Transverse colon (tissue), 4 donors: Measurements from ENCODE around the gene PRPF40A. TPM values are rescaled to one million over a fixed set of nuclear protein-coding genes. Genes with fewer than 3 reads are reported as not detected.

ENCODE experiments used
- DNase-seq: peaks from one replicate; pipeline ENCODE4 v3.0.0-alpha.2; 2019
- H3K27ac ChIP-seq, 4 donors: fragments of 200-600 bp; sonication (generic); 2 replicates each; pipeline ENCODE4 v1.5.1; 2016 to 2018; ENCODE audit warnings: inconsistent platforms in 4 of 4
- H3K27me3 ChIP-seq: fragments of 200-600 bp; sonication (generic); 2 replicates; pipeline ENCODE4 v1.5.1; 2017; ENCODE audit warnings: inconsistent platforms
- H3K36me3 ChIP-seq, 4 donors: fragments of 200-600 bp; sonication (generic); 2 replicates each; pipeline ENCODE4 v1.5.1; 2017 to 2019; ENCODE audit warnings: inconsistent platforms in 4 of 4
- H3K4me1 ChIP-seq, 4 donors: fragments of 200-600 bp; sonication (generic); 2 replicates each; pipeline ENCODE4 v1.5.1; 2017 to 2020; ENCODE audit warnings: inconsistent platforms in 4 of 4
- H3K4me3 ChIP-seq, 4 donors: fragments of 200-600 bp; sonication (generic); 1 replicate in 1 of 4; 2 replicates in 3 of 4; pipeline versions ENCODE4 v1.5.1 to v1.6.1; 2017 to 2019; ENCODE audit warnings: inconsistent platforms in 4 of 4
- H3K9me3 ChIP-seq, 2 donors: fragments of 200-600 bp; sonication (generic); 2 replicates each; pipeline ENCODE4 v1.5.1; 2017 to 2019; ENCODE audit warnings: inconsistent platforms in 2 of 2
- CTCF ChIP-seq, 5 experiments: fragments of 200-600 bp in 3 of 5; fragments of 450-650 bp in 2 of 5; sonication (generic) in 3 of 5; IDR thresholded peaks; 1 replicate in 2 of 5; 2 replicates in 3 of 5; pipeline ENCODE4 v1.5.1; 2016 to 2017; ENCODE audit warnings: antibody characterized with exemption in 5 of 5, inconsistent platforms in 3 of 5, mild to moderate bottlenecking in 2 of 5, moderate library complexity in 1 of 5
- EP300 ChIP-seq: sonication (generic); formaldehyde crosslinking; IDR thresholded peaks from one replicate; pipeline ENCODE4 v1.6.1; 2017; ENCODE audit warnings: antibody characterized with exemption, low read depth
- POLR2A ChIP-seq: fragments of 450-650 bp; IDR thresholded peaks from one replicate; pipeline ENCODE4 v1.6.1; 2016; ENCODE audit warnings: antibody characterized with exemption, mild to moderate bottlenecking, moderate library complexity
- POLR2AphosphoS5 ChIP-seq, 3 donors: sonication (generic); formaldehyde crosslinking; IDR thresholded peaks; one replicate each; pipeline ENCODE4 v1.6.1; 2016; ENCODE audit warnings: antibody characterized with exemption in 3 of 3
- WGBS, 2 donors: methylation state at CpG; one replicate each; pipeline ENCODE4 v1.1.5; 2018; ENCODE audit warnings: low coverage in 1 of 2; 5-methylcytosine and 5-hydroxymethylcytosine counted together
- in situ Hi-C, 4 donors: fragments of 200-750 bp; cut with MboI; loops; one replicate each; pipeline versions ENCODE4 v1.15.0 to v1.15.1; 2017; ENCODE audit warnings: low sequenced_read_pairs in 3 of 4, low pct_ligation_motif_present in 1 of 4, low pct_unique_long_range_greater_than_20kb in 1 of 4
- intact Hi-C: fragments of 100-400 bp; cut with DNase I; formaldehyde crosslinking; loops from one replicate; pipeline ENCODE4 v1.15.1; 2023; ENCODE audit warnings: low total_unique reads
- total RNA-seq, 4 donors: library from RNA; depleted of rRNA; stranded (reverse); fragments of >200 nt; gene quantifications; one replicate each; pipeline ENCODE4 v1.1.0, GENCODE V29; 2016

Gene PRPF40A
- total RNA-seq, 4 donors from 2014 or later = 21.7 to 124 (median 104) TPM

- peak overlapping the region in 3 of 4 donors; percentile 96 to 99 (median 99) for H3K27ac ChIP-seq
- peak overlapping the region in 2 of 4 donors; percentile 67 to 83 for H3K4me3 ChIP-seq
- peak; percentile 22 to 50 (median 31) for TF ChIP-seq CTCF (IDR thresholded peaks at IDR 0.05)
- no peak for TF ChIP-seq EP300
- no peak for TF ChIP-seq POLR2AphosphoS5 (IDR thresholded peaks at IDR 0.05)
- no peak for TF ChIP-seq POLR2A
- WGBS, 2 donors = 24 to 26% methylated on average over 7 to 8 of the region's 8 CpGs
- peaks cover 16 to 43% (median 33%) of the 10 kb centered on the region in 4 donors for H3K4me1 ChIP-seq
- no peaks in the 10 kb centered on the region for H3K27me3 ChIP-seq
- DNase-seq = no peak
- no peaks in the 10 kb centered on the region for H3K9me3 ChIP-seq
- intact Hi-C loops = no loop called here
- peaks cover 0 to 3% (median 0%) of the 10 kb centered on the region in 4 donors for H3K36me3 ChIP-seq
- in situ Hi-C loops = no loop called here
Measured at GRCh38 chr2:152715854-152716428, 1.3 kb downstream of the PRPF40A start.

GRCh38 chr2:152715112-152715511 lies 2.1 kb downstream of the PRPF40A start:
- no peaks in the 10 kb centered on the region for H3K27me3 ChIP-seq
- peaks cover 0 to 3% (median 0%) of the 10 kb centered on the region in 4 donors for H3K36me3 ChIP-seq
- H3K4me3 ChIP-seq = no peak overlapping the region
- no peaks in the 10 kb centered on the region for H3K9me3 ChIP-seq
- DNase-seq = no peak
- in situ Hi-C loops (no loop called here), intact Hi-C loops (no loop called here)
- no peak for TF ChIP-seq POLR2AphosphoS5 (IDR thresholded peaks at IDR 0.05)
- TF ChIP-seq CTCF (IDR thresholded peaks at IDR 0.05) = no peak
- no peak for TF ChIP-seq EP300
- no peak for TF ChIP-seq POLR2A
- H3K27ac ChIP-seq = no peak overlapping the region
- peaks cover 13 to 35% (median 29%) of the 10 kb centered on the region in 4 donors for H3K4me1 ChIP-seq
- WGBS, 2 donors = 72 to 75% methylated on average over 1 of the region's 1 CpG

- H3K4me3 ChIP-seq = no peak overlapping the region
- in situ Hi-C loops (no loop called here), intact Hi-C loops (no loop called here)
- H3K9me3 ChIP-seq = no peaks in the 10 kb centered on the region
- DNase-seq = no peak
- peaks cover 0 to 6% (median 0%) of the 10 kb centered on the region in 4 donors for H3K36me3 ChIP-seq
- H3K4me1 ChIP-seq = peaks cover 5 to 16% (median 9%) of the 10 kb centered on the region in 4 donors
- WGBS, 2 donors = 48 to 65% methylated on average over 2 of the region's 2 CpGs
- H3K27me3 ChIP-seq = no peaks in the 10 kb centered on the region
- no peak for TF ChIP-seq POLR2A
- no peak for TF ChIP-seq EP300
- TF ChIP-seq CTCF (IDR thresholded peaks at IDR 0.05) = no peak
- no peak for TF ChIP-seq POLR2AphosphoS5 (IDR thresholded peaks at IDR 0.05)
- no peak overlapping the region for H3K27ac ChIP-seq
Measured at GRCh38 chr2:152710713-152711112, 6.5 kb downstream of the PRPF40A start.

GRCh38 chr2:152708742-152709141 lies 8.5 kb downstream of the PRPF40A start:
- in situ Hi-C loops = no loop called here

More at GRCh38 chr2:152708742-152709141, 8.5 kb downstream of the PRPF40A start:
- H3K9me3 ChIP-seq = no peaks in the 10 kb centered on the region
- H3K27ac ChIP-seq = no peak overlapping the region
- DNase-seq = no peak
- intact Hi-C loops = no loop called here
- WGBS, 2 donors = 87 to 100% methylated on average over 1 to 2 of the region's 2 CpGs
- H3K36me3 ChIP-seq = peaks cover 0 to 2% (median 0%) of the 10 kb centered on the region in 4 donors
- H3K4me1 ChIP-seq = no peaks in the 10 kb centered on the region
- TF ChIP-seq POLR2AphosphoS5 (IDR thresholded peaks at IDR 0.05) (no peak), POLR2A (no peak)
- H3K27me3 ChIP-seq = no peaks in the 10 kb centered on the region
- H3K4me3 ChIP-seq = no peak overlapping the region
